H1 (cell line): ENCODE data around the gene UBE2K. TPM values are rescaled to one million over a fixed set of nuclear protein-coding genes. Genes with fewer than 3 reads are reported as not detected.

Experiments
- CTCF ChIA-PET: fragments of 300-600 bp; sonication (Branson Sonifier 250); formaldehyde crosslinking; loops from one replicate; lab custom pipeline; 2021; ENCODE audit not compliant: partially characterized antibody; lab: Charles Lee
- POLR2A ChIA-PET: fragments of 300-600 bp; sonication (Branson Sonifier 250); formaldehyde crosslinking; loops from one replicate; lab custom pipeline; 2021; ENCODE audit warnings: inconsistent platforms; ENCODE audit not compliant: partially characterized antibody; lab: Charles Lee
- DNase-seq, 2 experiments: peaks; one replicate each; pipeline versions ENCODE4 v3.0.0 to v3.0.0-alpha.2; 2010 to 2022; ENCODE audit warnings: low spot score in 2 of 2, low read depth in 1 of 2, mixed read lengths in 1 of 2
- FAIRE-seq: peaks from 2 replicates; lab custom pipeline; 2011; peaks lifted over from hg19 to GRCh38; lab: Jason Lieb, UNC
- H2AFZ ChIP-seq: 2 replicates; pipeline ENCODE4 v1.8.1; 2012; ENCODE audit warnings: low read length, inconsistent platforms
- H2AK5ac ChIP-seq: 2 replicates; pipeline ENCODE4 v1.6.1; 2013; ENCODE audit warnings: low read depth, low read length
- H2BK120ac ChIP-seq: replicated peaks from 2 replicates; pipeline ENCODE3; 2013; ENCODE audit warnings: low read depth, low read length, inconsistent platforms
- H2BK12ac ChIP-seq: 2 replicates; pipeline ENCODE4 v1.6.1; 2013; ENCODE audit warnings: low read depth, low read length
- H2BK15ac ChIP-seq: 2 replicates; pipeline ENCODE4 v1.6.1; 2013; ENCODE audit warnings: low read length
- H2BK20ac ChIP-seq: 2 replicates; pipeline ENCODE4 v1.6.1; 2013; ENCODE audit warnings: low read length
- H2BK5ac ChIP-seq: 2 replicates; pipeline ENCODE4 v1.6.1; 2013; ENCODE audit warnings: low read depth, low read length
- H3K14ac ChIP-seq: 2 replicates; pipeline ENCODE4 v1.6.1; 2013; ENCODE audit warnings: inconsistent platforms; ENCODE audit not compliant: insufficient read length
- H3K18ac ChIP-seq: 2 replicates; pipeline ENCODE4 v1.6.1; 2013; ENCODE audit warnings: low read length; ENCODE audit errors: extremely low read depth
- H3K23ac ChIP-seq: 2 replicates; pipeline ENCODE4 v1.6.1; 2013; ENCODE audit warnings: inconsistent platforms; ENCODE audit not compliant: insufficient read length
- H3K23me2 ChIP-seq: 2 replicates; pipeline ENCODE4 v1.6.1; 2013; ENCODE audit warnings: low read depth, low read length
- H3K27ac ChIP-seq: 2 replicates; pipeline ENCODE4 v1.6.1; 2011; ENCODE audit warnings: low read depth, low read length, inconsistent platforms
- H3K27me3 ChIP-seq, 4 experiments: replicated peaks in 1 of 4; 1 replicate in 1 of 4; 2 replicates in 3 of 4; pipeline versions ENCODE4 v1.6.1 to v1.8.1; 2011 to 2013; ENCODE audit warnings: low read length in 3 of 4, mild to moderate bottlenecking in 3 of 4, inconsistent platforms in 2 of 4, mixed read lengths in 2 of 4, moderate library complexity in 1 of 4; ENCODE audit not compliant: control insufficient read depth in 3 of 4, insufficient read depth in 3 of 4; ENCODE audit errors: extremely low read depth in 1 of 4
- H3K36me3 ChIP-seq, 4 experiments: 2 replicates each; pipeline versions ENCODE4 v1.6.1 to v1.8.1; 2011 to 2013; ENCODE audit warnings: mild to moderate bottlenecking in 4 of 4, low read length in 3 of 4, moderate library complexity in 2 of 4, control low read depth in 1 of 4, inconsistent platforms in 1 of 4; ENCODE audit not compliant: insufficient read depth in 4 of 4, control insufficient read depth in 2 of 4
- H3K4ac ChIP-seq: replicated peaks from 2 replicates; pipeline ENCODE3; 2013; ENCODE audit warnings: low read length, low read depth, mixed read lengths, inconsistent platforms; ENCODE audit not compliant: insufficient read length
- H3K4me1 ChIP-seq, 4 experiments: replicated peaks in 1 of 4; 1 replicate in 1 of 4; 2 replicates in 3 of 4; pipeline versions ENCODE4 v1.6.1 to v1.8.1; 2011 to 2013; ENCODE audit warnings: low read length in 3 of 4, inconsistent platforms in 2 of 4, mixed read lengths in 1 of 4; ENCODE audit not compliant: insufficient read depth in 4 of 4, control insufficient read depth in 3 of 4
- H3K4me2 ChIP-seq, 2 experiments: 2 replicates each; pipeline versions ENCODE4 v1.6.1 to v1.8.1; 2011 to 2013; ENCODE audit warnings: low read depth in 2 of 2, low read length in 2 of 2, control low read depth in 1 of 2, inconsistent platforms in 1 of 2, mild to moderate bottlenecking in 1 of 2; ENCODE audit not compliant: insufficient read depth in 1 of 2
- H3K4me3 ChIP-seq, 4 experiments: fragments of 200-600, 300-600 bp in 1 of 4; sonication (generic), shearing (Covaris generic), sonication (Bioruptor Twin) in 1 of 4; 2 replicates each; pipeline versions ENCODE4 v1.5.1 to v1.8.1; 2011 to 2016; ENCODE audit warnings: low read length in 4 of 4, low read depth in 3 of 4, control low read depth in 2 of 4, inconsistent platforms in 2 of 4, mild to moderate bottlenecking in 2 of 4, mixed read lengths in 1 of 4, moderate library complexity in 1 of 4; ENCODE audit not compliant: insufficient read depth in 2 of 4; ENCODE audit errors: extremely low read depth in 1 of 4
- H3K56ac ChIP-seq: replicated peaks from 2 replicates; pipeline ENCODE3; 2013; ENCODE audit warnings: low read depth, mild to moderate bottlenecking, mixed read lengths, low read length, inconsistent platforms; ENCODE audit not compliant: insufficient read length
- H3K79me1 ChIP-seq: 2 replicates; pipeline ENCODE4 v1.6.1; 2013; ENCODE audit warnings: low read depth, low read length, control low read depth
- H3K79me2 ChIP-seq, 2 experiments: 2 replicates each; pipeline versions ENCODE4 v1.6.1 to v1.8.1; 2012 to 2013; ENCODE audit warnings: low read length in 2 of 2, mild to moderate bottlenecking in 2 of 2, inconsistent platforms in 1 of 2; ENCODE audit not compliant: insufficient read depth in 2 of 2, control insufficient read depth in 1 of 2
- H3K9ac ChIP-seq, 4 experiments: replicated peaks in 1 of 4; 1 replicate in 1 of 4; 2 replicates in 3 of 4; pipeline versions ENCODE4 v1.6.1 to v1.8.1; 2011 to 2013; ENCODE audit warnings: low read depth in 3 of 4, low read length in 3 of 4, control low read depth in 2 of 4, mild to moderate bottlenecking in 2 of 4, moderate library complexity in 2 of 4, inconsistent platforms in 1 of 4; ENCODE audit errors: extremely low read depth in 1 of 4
- H3K9me3 ChIP-seq, 2 experiments: 2 replicates each; pipeline versions ENCODE4 v1.6.1 to v1.8.1; 2012 to 2013; ENCODE audit warnings: mild to moderate bottlenecking in 2 of 2, moderate library complexity in 2 of 2, control low read depth in 1 of 2, inconsistent platforms in 1 of 2, low read depth in 1 of 2, low read length in 1 of 2, mixed read lengths in 1 of 2; ENCODE audit not compliant: insufficient read depth in 2 of 2
- H4K20me1 ChIP-seq, 2 experiments: replicated peaks in 1 of 2; 2 replicates each; pipeline versions ENCODE3 to v1.8.1; 2011 to 2013; ENCODE audit warnings: inconsistent platforms in 2 of 2, low read length in 2 of 2, mild to moderate bottlenecking in 1 of 2; ENCODE audit not compliant: insufficient read depth in 2 of 2, control insufficient read depth in 1 of 2
- H4K5ac ChIP-seq: 2 replicates; pipeline ENCODE4 v1.6.1; 2013; ENCODE audit warnings: low read length, low read depth, mixed read lengths, inconsistent platforms; ENCODE audit not compliant: insufficient read length
- H4K8ac ChIP-seq: 2 replicates; pipeline ENCODE4 v1.8.0; 2013; ENCODE audit warnings: mild to moderate bottlenecking, moderate library complexity, low read length, inconsistent platforms; ENCODE audit not compliant: insufficient read depth; ENCODE audit errors: extremely low read depth
- H4K91ac ChIP-seq: replicated peaks from 2 replicates; pipeline ENCODE3; 2013; ENCODE audit warnings: low read length, mixed read lengths, inconsistent platforms; ENCODE audit not compliant: insufficient read length
- WGBS, 2 experiments: shearing (Covaris generic) in 1 of 2; methylation state at CpG; one replicate each; pipeline versions ENCODE4 v1.1.6 to v1.1.7; 2013 to 2015; ENCODE audit warnings: low lambda C conversion rate in 2 of 2, mixed read lengths in 2 of 2, inconsistent platforms in 1 of 2, low coverage in 1 of 2, missing lambda C conversion rate in 1 of 2; ENCODE audit not compliant: insufficient replicate concordance in 2 of 2, insufficient coverage in 1 of 2, insufficient read length in 1 of 2; ENCODE audit errors: extremely low coverage in 1 of 2, missing lambda C conversion rate in 1 of 2; 5-methylcytosine and 5-hydroxymethylcytosine counted together
- polyA plus RNA-seq, 7 experiments: library from polyadenylated mRNA; depleted of rRNA in 3 of 7; stranded (reverse) in 5 of 7; unstranded in 2 of 7; fragments of >200 nt in 5 of 7; fragments of 200-250 nt in 2 of 7; gene quantifications; 1 replicate in 5 of 7; 2 replicates in 1 of 7; 4 replicates in 1 of 7; pipeline versions ENCODE4 v1.2.1 to v1.2.3, GENCODE V29; 2011 to 2013; ENCODE audit warnings: missing spikeins in 2 of 7, mixed read lengths in 2 of 7
- total RNA-seq: library from RNA; stranded (reverse); fragmentation: NEBNext Ultra II Directional; extraction: Animal tissue kit (Norgen Biotek cat#: 25700); gene quantifications from 2 replicates; pipeline ENCODE4 v1.2.1, GENCODE V29; 2021
- TF ChIP-seq, protein P1 (sequence below): fragments of 300-600 bp; sonication (generic); IDR thresholded peaks from 2 replicates; pipeline ENCODE4 v1.7.1; 2012; ENCODE audit warnings: low read length, moderate library complexity, mild to moderate bottlenecking, inconsistent platforms; ENCODE audit not compliant: insufficient replicate concordance

The UBE2K gene
- total and polyA plus RNA-seq, 2 of the 8 experiments (the other 6 are each of a cell fraction or from before 2014, with no cell fraction given) = 53.6 to 174 TPM

DNA sequence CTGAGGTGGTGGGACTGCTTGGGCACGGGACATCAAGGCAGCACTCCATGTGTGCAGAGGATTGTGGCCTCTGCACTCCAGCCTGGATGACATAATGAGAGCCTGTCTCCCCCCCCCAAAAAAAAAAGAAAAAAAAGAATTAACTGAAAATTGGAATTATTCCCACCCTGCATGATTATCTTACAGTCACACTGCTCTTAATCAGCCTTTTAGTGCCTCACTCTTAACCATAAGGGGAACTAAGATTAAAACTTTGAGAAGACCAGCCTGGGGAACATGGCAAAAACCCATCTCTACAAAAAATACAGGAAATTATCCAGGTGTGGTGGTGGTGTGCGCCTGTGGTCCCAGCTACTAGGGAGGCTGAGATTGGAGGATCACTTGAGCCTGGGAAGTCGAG is 94.6 kb downstream of the UBE2K start:
- ChIA-PET POLR2A (no interaction called here), CTCF (no interaction called here)
- Histone ChIP-seq H4K8ac (no peak overlapping the region), H3K23me2 (no peaks in the 10 kb centered on the region), H2BK5ac (no peak overlapping the region), H2BK20ac (no peak overlapping the region), H2AFZ (no peak overlapping the region), H3K4me1 (no peaks in the 10 kb centered on the region), H4K5ac (no peak overlapping the region), H2BK120ac (no peak overlapping the region), H3K4ac (no peak overlapping the region), H3K79me1 (no peaks in the 10 kb centered on the region), H2BK12ac (no peak overlapping the region), H3K9ac (no peak overlapping the region), H3K36me3 (no peaks in the 10 kb centered on the region), H3K14ac (no peak overlapping the region), H4K91ac (no peak overlapping the region), H3K4me2 (no peak overlapping the region), H3K27ac (no peak overlapping the region), H4K20me1 (no peaks in the 10 kb centered on the region), H3K18ac (no peak overlapping the region), H3K9me3 (no peaks in the 10 kb centered on the region), H3K4me3 (no peak overlapping the region), H3K79me2 (no peaks in the 10 kb centered on the region), H2BK15ac (no peak overlapping the region), H3K23ac (no peak overlapping the region), H3K27me3 (no peaks in the 10 kb centered on the region), H2AK5ac (no peak overlapping the region), H3K56ac (no peak overlapping the region)
- FAIRE-seq (no peak), DNase-seq (no peak)
- 86% methylated on average over 3 of the region's 3 CpGs; no CpG with 5 or more reads in 1 of the 2 experiments for WGBS, 2 experiments
- TF ChIP-seq, protein P1, sequence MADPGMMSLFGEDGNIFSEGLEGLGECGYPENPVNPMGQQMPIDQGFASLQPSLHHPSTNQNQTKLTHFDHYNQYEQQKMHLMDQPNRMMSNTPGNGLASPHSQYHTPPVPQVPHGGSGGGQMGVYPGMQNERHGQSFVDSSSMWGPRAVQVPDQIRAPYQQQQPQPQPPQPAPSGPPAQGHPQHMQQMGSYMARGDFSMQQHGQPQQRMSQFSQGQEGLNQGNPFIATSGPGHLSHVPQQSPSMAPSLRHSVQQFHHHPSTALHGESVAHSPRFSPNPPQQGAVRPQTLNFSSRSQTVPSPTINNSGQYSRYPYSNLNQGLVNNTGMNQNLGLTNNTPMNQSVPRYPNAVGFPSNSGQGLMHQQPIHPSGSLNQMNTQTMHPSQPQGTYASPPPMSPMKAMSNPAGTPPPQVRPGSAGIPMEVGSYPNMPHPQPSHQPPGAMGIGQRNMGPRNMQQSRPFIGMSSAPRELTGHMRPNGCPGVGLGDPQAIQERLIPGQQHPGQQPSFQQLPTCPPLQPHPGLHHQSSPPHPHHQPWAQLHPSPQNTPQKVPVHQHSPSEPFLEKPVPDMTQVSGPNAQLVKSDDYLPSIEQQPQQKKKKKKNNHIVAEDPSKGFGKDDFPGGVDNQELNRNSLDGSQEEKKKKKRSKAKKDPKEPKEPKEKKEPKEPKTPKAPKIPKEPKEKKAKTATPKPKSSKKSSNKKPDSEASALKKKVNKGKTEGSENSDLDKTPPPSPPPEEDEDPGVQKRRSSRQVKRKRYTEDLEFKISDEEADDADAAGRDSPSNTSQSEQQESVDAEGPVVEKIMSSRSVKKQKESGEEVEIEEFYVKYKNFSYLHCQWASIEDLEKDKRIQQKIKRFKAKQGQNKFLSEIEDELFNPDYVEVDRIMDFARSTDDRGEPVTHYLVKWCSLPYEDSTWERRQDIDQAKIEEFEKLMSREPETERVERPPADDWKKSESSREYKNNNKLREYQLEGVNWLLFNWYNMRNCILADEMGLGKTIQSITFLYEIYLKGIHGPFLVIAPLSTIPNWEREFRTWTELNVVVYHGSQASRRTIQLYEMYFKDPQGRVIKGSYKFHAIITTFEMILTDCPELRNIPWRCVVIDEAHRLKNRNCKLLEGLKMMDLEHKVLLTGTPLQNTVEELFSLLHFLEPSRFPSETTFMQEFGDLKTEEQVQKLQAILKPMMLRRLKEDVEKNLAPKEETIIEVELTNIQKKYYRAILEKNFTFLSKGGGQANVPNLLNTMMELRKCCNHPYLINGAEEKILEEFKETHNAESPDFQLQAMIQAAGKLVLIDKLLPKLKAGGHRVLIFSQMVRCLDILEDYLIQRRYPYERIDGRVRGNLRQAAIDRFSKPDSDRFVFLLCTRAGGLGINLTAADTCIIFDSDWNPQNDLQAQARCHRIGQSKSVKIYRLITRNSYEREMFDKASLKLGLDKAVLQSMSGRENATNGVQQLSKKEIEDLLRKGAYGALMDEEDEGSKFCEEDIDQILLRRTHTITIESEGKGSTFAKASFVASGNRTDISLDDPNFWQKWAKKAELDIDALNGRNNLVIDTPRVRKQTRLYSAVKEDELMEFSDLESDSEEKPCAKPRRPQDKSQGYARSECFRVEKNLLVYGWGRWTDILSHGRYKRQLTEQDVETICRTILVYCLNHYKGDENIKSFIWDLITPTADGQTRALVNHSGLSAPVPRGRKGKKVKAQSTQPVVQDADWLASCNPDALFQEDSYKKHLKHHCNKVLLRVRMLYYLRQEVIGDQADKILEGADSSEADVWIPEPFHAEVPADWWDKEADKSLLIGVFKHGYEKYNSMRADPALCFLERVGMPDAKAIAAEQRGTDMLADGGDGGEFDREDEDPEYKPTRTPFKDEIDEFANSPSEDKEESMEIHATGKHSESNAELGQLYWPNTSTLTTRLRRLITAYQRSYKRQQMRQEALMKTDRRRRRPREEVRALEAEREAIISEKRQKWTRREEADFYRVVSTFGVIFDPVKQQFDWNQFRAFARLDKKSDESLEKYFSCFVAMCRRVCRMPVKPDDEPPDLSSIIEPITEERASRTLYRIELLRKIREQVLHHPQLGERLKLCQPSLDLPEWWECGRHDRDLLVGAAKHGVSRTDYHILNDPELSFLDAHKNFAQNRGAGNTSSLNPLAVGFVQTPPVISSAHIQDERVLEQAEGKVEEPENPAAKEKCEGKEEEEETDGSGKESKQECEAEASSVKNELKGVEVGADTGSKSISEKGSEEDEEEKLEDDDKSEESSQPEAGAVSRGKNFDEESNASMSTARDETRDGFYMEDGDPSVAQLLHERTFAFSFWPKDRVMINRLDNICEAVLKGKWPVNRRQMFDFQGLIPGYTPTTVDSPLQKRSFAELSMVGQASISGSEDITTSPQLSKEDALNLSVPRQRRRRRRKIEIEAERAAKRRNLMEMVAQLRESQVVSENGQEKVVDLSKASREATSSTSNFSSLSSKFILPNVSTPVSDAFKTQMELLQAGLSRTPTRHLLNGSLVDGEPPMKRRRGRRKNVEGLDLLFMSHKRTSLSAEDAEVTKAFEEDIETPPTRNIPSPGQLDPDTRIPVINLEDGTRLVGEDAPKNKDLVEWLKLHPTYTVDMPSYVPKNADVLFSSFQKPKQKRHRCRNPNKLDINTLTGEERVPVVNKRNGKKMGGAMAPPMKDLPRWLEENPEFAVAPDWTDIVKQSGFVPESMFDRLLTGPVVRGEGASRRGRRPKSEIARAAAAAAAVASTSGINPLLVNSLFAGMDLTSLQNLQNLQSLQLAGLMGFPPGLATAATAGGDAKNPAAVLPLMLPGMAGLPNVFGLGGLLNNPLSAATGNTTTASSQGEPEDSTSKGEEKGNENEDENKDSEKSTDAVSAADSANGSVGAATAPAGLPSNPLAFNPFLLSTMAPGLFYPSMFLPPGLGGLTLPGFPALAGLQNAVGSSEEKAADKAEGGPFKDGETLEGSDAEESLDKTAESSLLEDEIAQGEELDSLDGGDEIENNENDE = no peak
